ENCODE results near the gene RBM4.

DNA sequence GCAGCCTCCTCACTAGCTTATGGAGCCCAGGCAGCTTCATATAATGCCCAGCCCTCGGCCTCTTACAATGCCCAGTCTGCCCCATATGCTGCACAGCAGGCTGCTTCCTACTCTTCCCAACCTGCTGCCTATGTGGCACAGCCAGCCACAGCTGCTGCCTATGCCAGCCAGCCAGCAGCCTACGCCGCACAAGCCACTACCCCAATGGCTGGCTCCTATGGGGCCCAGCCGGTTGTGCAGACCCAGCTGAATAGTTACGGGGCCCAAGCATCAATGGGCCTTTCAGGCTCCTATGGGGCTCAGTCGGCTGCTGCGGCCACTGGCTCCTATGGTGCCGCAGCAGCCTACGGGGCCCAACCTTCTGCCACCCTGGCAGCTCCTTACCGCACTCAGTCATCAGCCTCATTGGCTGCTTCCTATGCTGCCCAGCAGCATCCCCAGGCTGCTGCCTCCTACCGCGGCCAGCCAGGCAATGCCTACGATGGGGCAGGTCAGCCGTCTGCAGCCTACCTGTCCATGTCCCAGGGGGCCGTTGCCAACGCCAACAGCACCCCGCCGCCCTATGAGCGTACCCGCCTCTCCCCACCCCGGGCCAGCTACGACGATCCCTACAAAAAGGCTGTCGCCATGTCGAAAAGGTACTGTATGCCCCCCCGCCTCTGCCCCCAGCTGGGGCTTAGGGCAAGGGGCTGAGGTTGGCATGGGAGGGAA, 13.3 kb upstream of the RBM4 start:
- TF ChIP-seq, protein P1, sequence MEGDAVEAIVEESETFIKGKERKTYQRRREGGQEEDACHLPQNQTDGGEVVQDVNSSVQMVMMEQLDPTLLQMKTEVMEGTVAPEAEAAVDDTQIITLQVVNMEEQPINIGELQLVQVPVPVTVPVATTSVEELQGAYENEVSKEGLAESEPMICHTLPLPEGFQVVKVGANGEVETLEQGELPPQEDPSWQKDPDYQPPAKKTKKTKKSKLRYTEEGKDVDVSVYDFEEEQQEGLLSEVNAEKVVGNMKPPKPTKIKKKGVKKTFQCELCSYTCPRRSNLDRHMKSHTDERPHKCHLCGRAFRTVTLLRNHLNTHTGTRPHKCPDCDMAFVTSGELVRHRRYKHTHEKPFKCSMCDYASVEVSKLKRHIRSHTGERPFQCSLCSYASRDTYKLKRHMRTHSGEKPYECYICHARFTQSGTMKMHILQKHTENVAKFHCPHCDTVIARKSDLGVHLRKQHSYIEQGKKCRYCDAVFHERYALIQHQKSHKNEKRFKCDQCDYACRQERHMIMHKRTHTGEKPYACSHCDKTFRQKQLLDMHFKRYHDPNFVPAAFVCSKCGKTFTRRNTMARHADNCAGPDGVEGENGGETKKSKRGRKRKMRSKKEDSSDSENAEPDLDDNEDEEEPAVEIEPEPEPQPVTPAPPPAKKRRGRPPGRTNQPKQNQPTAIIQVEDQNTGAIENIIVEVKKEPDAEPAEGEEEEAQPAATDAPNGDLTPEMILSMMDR (IDR thresholded peaks at IDR 0.05) = no peak
- TF ChIP-seq POLR2A (IDR thresholded peaks at IDR 0.05) = no peak

All from adrenal gland (tissue), 5 donors.